Measurements from ENCODE around the gene PTTG1.
A peak's percentile ranks its signal among the peaks of the same experiment; 100 is the strongest.

The PTTG1 gene

DNA sequence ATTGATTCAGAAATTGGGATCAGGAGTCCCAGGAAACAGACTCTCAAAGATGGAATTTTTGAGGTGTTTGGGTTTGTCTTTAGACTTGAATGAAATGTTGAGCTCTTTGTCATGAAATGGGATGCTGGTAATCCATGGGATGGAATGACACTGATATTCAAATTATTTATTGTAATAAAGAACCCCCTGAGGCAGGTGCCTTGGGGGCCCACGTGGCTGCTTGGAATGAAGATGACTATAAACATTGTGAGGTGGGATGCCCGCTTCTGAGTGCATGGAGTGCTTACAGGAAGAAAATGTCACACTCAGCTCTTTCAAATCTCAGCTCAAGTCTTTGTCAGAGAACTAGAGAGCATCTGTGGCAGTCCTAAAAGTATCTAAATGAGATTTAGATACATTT lies 41.6 kb upstream of the PTTG1 start:
- TF ChIP-seq CTCF (IDR thresholded peaks at IDR 0.05; ENCODE audit: low read length, missing control alignments), result no peak
- no peak overlapping the region for H3K4me3 ChIP-seq (replicated peaks; ENCODE audit: low read depth, low read length)
- DNase-seq (ENCODE audit: low read depth), result no peak

- no peak for TF ChIP-seq CTCF (IDR thresholded peaks at IDR 0.05; ENCODE audit: low read length, missing control alignments)
- no peak for DNase-seq (ENCODE audit: low read depth)
- no peak overlapping the region for H3K4me3 ChIP-seq (replicated peaks; ENCODE audit: low read depth, low read length)
These were observed 39.3 kb upstream of the PTTG1 start for GRCh38 chr5:160382346-160382745.

DNA sequence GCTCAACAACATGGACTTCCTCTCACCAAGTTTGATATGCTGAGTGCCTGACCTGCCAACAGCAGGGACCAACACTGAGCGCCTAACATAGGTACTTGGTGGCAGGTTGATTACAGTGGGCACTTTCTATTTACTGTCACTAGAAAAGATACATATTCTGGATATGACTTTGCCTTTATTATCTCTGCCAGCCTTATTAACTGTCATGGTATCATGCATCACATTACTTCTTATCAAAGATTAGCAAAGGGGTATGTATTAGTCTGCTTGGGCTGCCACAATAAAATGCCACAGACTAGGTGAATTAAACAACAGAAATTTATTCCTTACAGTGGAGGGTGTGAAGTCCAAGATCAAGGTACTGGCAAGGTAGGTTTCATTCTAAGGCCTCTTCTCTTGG lies 37.0 kb upstream of the PTTG1 start:
- H3K4me3 ChIP-seq (replicated peaks; ENCODE audit: low read depth, low read length), result no peak overlapping the region
- DNase-seq (ENCODE audit: low read depth), result no peak
- TF ChIP-seq CTCF (IDR thresholded peaks at IDR 0.05; ENCODE audit: low read length, missing control alignments), result no peak

GRCh38 chr5:160385496-160385895 lies 36.2 kb upstream of the PTTG1 start:
- no peak overlapping the region for H3K4me3 ChIP-seq (replicated peaks; ENCODE audit: low read depth, low read length)
- DNase-seq (ENCODE audit: low read depth), result no peak
- no peak for TF ChIP-seq CTCF (IDR thresholded peaks at IDR 0.05; ENCODE audit: low read length, missing control alignments)

DNA sequence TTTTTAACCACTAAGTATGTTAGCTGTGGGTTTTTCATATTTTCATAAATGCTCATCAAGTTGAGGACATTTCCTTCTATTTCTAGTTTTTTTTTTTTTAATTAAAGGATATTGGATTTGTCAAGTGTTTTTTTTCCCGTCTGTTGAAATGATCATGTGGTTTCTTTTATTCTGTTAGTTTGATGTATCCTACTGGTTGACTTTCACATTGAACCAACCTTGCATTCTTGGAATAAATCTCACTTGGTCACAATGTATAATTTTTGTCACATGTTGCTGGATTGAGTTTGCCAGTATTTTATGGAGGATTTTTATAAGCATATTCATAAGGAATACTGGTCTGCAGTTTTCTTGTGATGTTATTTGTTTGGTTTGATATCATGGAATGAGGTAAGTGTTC lies 34.2 kb upstream of the PTTG1 start:
- no peak for TF ChIP-seq CTCF (IDR thresholded peaks at IDR 0.05; ENCODE audit: low read length, missing control alignments)
- H3K4me3 ChIP-seq (replicated peaks; ENCODE audit: low read depth, low read length), result no peak overlapping the region
- DNase-seq (ENCODE audit: low read depth), result no peak

GRCh38 chr5:160390787-160391696 lies 30.6 kb upstream of the PTTG1 start:
- peak; percentile 47 for TF ChIP-seq CTCF (IDR thresholded peaks at IDR 0.05; ENCODE audit: low read length, missing control alignments)
- no peak overlapping the region for H3K4me3 ChIP-seq (replicated peaks; ENCODE audit: low read depth, low read length)
- peak; percentile 50 for DNase-seq (ENCODE audit: low read depth)

DNA sequence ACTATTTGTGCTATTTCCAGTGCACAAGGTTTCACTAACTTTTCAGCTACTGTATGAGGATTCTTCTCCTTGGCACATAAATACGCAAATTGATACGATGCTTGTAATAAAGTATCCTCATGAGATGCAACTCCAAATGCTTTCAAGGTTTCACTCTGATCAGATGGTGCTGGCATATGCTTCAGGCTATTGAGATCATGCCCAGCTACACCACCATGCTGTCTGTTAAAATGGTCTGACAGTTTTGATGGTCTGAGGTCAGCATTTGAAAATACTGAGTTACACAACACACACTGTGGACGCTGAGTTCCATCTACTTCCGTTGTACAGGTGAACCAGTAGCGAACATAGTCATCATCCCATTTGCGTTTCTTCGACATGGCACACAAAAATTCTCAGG lies 26.5 kb upstream of the PTTG1 start:
- H3K4me3 ChIP-seq (replicated peaks; ENCODE audit: low read depth, low read length), result no peak overlapping the region
- DNase-seq (ENCODE audit: low read depth), result no peak
- no peak for TF ChIP-seq CTCF (IDR thresholded peaks at IDR 0.05; ENCODE audit: low read length, missing control alignments)

Data from fibroblast of pulmonary artery (primary cell).